ENCODE results near the gene DHRS3. TPM values are rescaled to one million over a fixed set of nuclear protein-coding genes. Genes with fewer than 3 reads are reported as not detected.
"Not testable (repeated sequence)": the region's sequence is repeated elsewhere in the genome, so short reads cannot be mapped to it uniquely, and the experiment has no call there.

The DHRS3 gene
- total RNA-seq, 4 donors from 2014 or later: 115 to 211 (median 186) TPM

GRCh38 chr1:12654657-12655056, 36.6 kb upstream of the DHRS3 start:
- no peak for ATAC-seq
- Histone ChIP-seq H3K4me1 (peaks cover 0 to 17% (median 0%) of the 10 kb centered on the region in 3 donors), H3K9me3 (no peaks in the 10 kb centered on the region), H3K36me3 (no peaks in the 10 kb centered on the region), H3K27me3 (no peaks in the 10 kb centered on the region), H3K27ac (no peak overlapping the region), H3K4me3 (no peak overlapping the region)
- no peak for TF ChIP-seq CTCF (IDR thresholded peaks at IDR 0.05)
- no peak for TF ChIP-seq POLR2A (IDR thresholded peaks at IDR 0.05)
- TF ChIP-seq EP300 (IDR thresholded peaks at IDR 0.05): no peak
- TF ChIP-seq POLR2AphosphoS5 (IDR thresholded peaks at IDR 0.05): no peak
- 81 to 88% methylated on average over 4 to 5 of the region's 8 CpGs for WGBS, 2 donors (ENCODE audit: low coverage in 1 of 2)

GRCh38 chr1:12654004-12654567, 36.1 kb upstream of the DHRS3 start:
- Histone ChIP-seq H3K27ac (no peak overlapping the region), H3K27me3 (no peaks in the 10 kb centered on the region), H3K4me3 (no peak overlapping the region), H3K4me1 (peaks cover 0 to 18% (median 0%) of the 10 kb centered on the region in 3 donors), H3K36me3 (no peaks in the 10 kb centered on the region), H3K9me3 (no peaks in the 10 kb centered on the region)
- ATAC-seq: no peak
- TF ChIP-seq CTCF (IDR thresholded peaks at IDR 0.05): no peak
- no peak for TF ChIP-seq POLR2AphosphoS5 (IDR thresholded peaks at IDR 0.05)
- no peak for TF ChIP-seq POLR2A (IDR thresholded peaks at IDR 0.05)
- TF ChIP-seq EP300 (IDR thresholded peaks at IDR 0.05): no peak
- WGBS, 2 donors (ENCODE audit: low coverage in 1 of 2): 56 to 82% methylated on average over 2 to 4 of the region's 4 CpGs

- H3K27me3 ChIP-seq: no peaks in the 10 kb centered on the region
- ATAC-seq: no peak
- H3K4me3 ChIP-seq: no peak overlapping the region
- H3K36me3 ChIP-seq: no peaks in the 10 kb centered on the region
- 30 to 42% methylated on average over 5 of the region's 5 CpGs for WGBS, 2 donors (ENCODE audit: low coverage in 1 of 2)
- H3K9me3 ChIP-seq: no peaks in the 10 kb centered on the region
- no peak overlapping the region for H3K27ac ChIP-seq
- TF ChIP-seq POLR2A (IDR thresholded peaks at IDR 0.05) (no peak), CTCF (IDR thresholded peaks at IDR 0.05) (no peak), EP300 (IDR thresholded peaks at IDR 0.05) (no peak), POLR2AphosphoS5 (IDR thresholded peaks at IDR 0.05) (peak; percentile 59)
- H3K4me1 ChIP-seq: peaks cover 0 to 12% (median 0%) of the 10 kb centered on the region in 3 donors
Observed at GRCh38 chr1:12649971-12650421, 32.0 kb upstream of the DHRS3 start.

GRCh38 chr1:12648741-12649140, 30.7 kb upstream of the DHRS3 start:
- no peak for ATAC-seq
- H3K4me1 ChIP-seq: peaks cover 0 to 12% (median 0%) of the 10 kb centered on the region in 3 donors
- TF ChIP-seq POLR2AphosphoS5 (IDR thresholded peaks at IDR 0.05): no peak
- 33 to 89% methylated on average over 1 to 7 of the region's 7 CpGs for whole genome bisulfite sequencing, 2 donors (ENCODE audit: low coverage in 1 of 2)
- H3K36me3 ChIP-seq: no peaks in the 10 kb centered on the region
- no peak overlapping the region for H3K4me3 ChIP-seq
- H3K27me3 ChIP-seq: no peaks in the 10 kb centered on the region
- H3K9me3 ChIP-seq: no peaks in the 10 kb centered on the region
- H3K27ac ChIP-seq: no peak overlapping the region

- H3K36me3 ChIP-seq, H3K4me1 ChIP-seq, H3K27ac ChIP-seq, ATAC-seq, H3K4me3 ChIP-seq, H3K9me3 ChIP-seq, H3K27me3 ChIP-seq: not testable (repeated sequence)
- 93 to 97% methylated on average over 5 to 6 of the region's 9 CpGs for WGBS, 2 donors (ENCODE audit: low coverage in 1 of 2)
Observed at GRCh38 chr1:12645401-12645800, 27.4 kb upstream of the DHRS3 start.

GRCh38 chr1:12644829-12645228, 26.8 kb upstream of the DHRS3 start:
- Histone ChIP-seq H3K27ac (no peak overlapping the region), H3K27me3 (no peaks in the 10 kb centered on the region), H3K36me3 (no peaks in the 10 kb centered on the region), H3K4me3 (no peak overlapping the region), H3K4me1 (peaks cover 0 to 2% (median 0%) of the 10 kb centered on the region in 3 donors), H3K9me3 (peaks cover 0 to 15% (median 0%) of the 10 kb centered on the region in 3 donors)
- WGBS, 2 donors (ENCODE audit: low coverage in 1 of 2): 83 to 100% methylated on average over 1 to 2 of the region's 2 CpGs
- no peak for ATAC-seq
- no peak for TF ChIP-seq POLR2A (IDR thresholded peaks at IDR 0.05)
- no peak for TF ChIP-seq EP300 (IDR thresholded peaks at IDR 0.05)
- TF ChIP-seq POLR2AphosphoS5 (IDR thresholded peaks at IDR 0.05): no peak
- TF ChIP-seq CTCF (IDR thresholded peaks at IDR 0.05): no peak

Data from gastroesophageal sphincter (tissue), 4 donors.